GM12865 (cell line): ENCODE measurements around the gene DPY19L3.

Source experiments
- DNase-seq: peaks from one replicate; pipeline ENCODE4 v3.0.0; 2010; ENCODE audit warnings: low read depth
- H3K4me3 ChIP-seq: 2 replicates; pipeline ENCODE4 v1.5.1; 2011; ENCODE audit warnings: mild to moderate bottlenecking, low read depth, low read length, control low read depth
- CTCF ChIP-seq: IDR thresholded peaks from 2 replicates; pipeline ENCODE4 v1.5.1; 2011; ENCODE audit warnings: low read length, control low read depth, low read depth, inconsistent platforms; ENCODE audit not compliant: insufficient read depth; ENCODE audit errors: missing control alignments

DPY19L3 gene

GRCh38 chr19:32471811-32472210 is 66.2 kb downstream of the DPY19L3 start:
- no peak overlapping the region for H3K4me3 ChIP-seq
- no peak for DNase-seq
- TF ChIP-seq CTCF, result no peak

GRCh38 chr19:32475141-32476031 is 69.8 kb downstream of the DPY19L3 start:
- no peak for TF ChIP-seq CTCF
- no peak for DNase-seq
- H3K4me3 ChIP-seq, result no peak overlapping the region

- TF ChIP-seq CTCF, result no peak
- DNase-seq, result no peak
- H3K4me3 ChIP-seq, result no peak overlapping the region
Observed at GRCh38 chr19:32476032-32476350, 70.4 kb downstream of the DPY19L3 start.

- no peak overlapping the region for H3K4me3 ChIP-seq
- DNase-seq, result no peak
- TF ChIP-seq CTCF, result no peak
Observed at GRCh38 chr19:32480321-32480720, 74.8 kb downstream of the DPY19L3 start.

GRCh38 chr19:32483574-32483973 is 78.0 kb downstream of the DPY19L3 start:
- no peak overlapping the region for H3K4me3 ChIP-seq
- DNase-seq, result no peak
- no peak for TF ChIP-seq CTCF

GRCh38 chr19:32489971-32490370 is 84.4 kb downstream of the DPY19L3 start:
- no peak for TF ChIP-seq CTCF
- no peak for DNase-seq
- H3K4me3 ChIP-seq, result no peak overlapping the region

- H3K4me3 ChIP-seq, result no peak overlapping the region
- no peak for DNase-seq
- no peak for TF ChIP-seq CTCF
Observed at GRCh38 chr19:32497391-32497790, 91.8 kb downstream of the DPY19L3 start.
